ENCODE results near the gene IL23R.
"Not testable (repeated sequence)": the region's sequence is repeated elsewhere in the genome, so short reads cannot be mapped to it uniquely, and the experiment has no call there.

IL23R gene

GRCh38 chr1:67194209-67194863 lies 28.1 kb downstream of the IL23R start:
- DNase-seq: no peak

GRCh38 chr1:67200755-67201154 lies 34.5 kb downstream of the IL23R start:
- no peak for DNase-seq

DNA sequence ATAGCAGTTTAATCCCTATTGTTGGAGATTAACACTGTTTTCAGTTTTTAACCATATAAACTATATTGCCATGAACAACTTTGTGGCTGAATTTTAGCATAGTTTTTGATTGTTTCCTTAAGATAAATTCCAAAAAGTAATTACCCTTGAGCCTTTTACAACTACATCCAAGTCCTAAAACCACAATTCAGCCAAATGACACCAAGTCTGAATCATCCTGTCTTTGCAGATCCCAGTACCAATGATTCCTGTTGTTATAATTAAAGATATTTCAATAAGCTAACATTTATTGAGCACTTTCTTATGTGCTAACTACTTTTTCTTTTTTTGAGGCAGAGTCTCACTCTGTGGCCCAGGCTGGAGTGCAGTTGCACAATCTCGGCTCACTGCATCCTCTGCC lies 35.6 kb downstream of the IL23R start:
- DNase-seq: no peak

DNA sequence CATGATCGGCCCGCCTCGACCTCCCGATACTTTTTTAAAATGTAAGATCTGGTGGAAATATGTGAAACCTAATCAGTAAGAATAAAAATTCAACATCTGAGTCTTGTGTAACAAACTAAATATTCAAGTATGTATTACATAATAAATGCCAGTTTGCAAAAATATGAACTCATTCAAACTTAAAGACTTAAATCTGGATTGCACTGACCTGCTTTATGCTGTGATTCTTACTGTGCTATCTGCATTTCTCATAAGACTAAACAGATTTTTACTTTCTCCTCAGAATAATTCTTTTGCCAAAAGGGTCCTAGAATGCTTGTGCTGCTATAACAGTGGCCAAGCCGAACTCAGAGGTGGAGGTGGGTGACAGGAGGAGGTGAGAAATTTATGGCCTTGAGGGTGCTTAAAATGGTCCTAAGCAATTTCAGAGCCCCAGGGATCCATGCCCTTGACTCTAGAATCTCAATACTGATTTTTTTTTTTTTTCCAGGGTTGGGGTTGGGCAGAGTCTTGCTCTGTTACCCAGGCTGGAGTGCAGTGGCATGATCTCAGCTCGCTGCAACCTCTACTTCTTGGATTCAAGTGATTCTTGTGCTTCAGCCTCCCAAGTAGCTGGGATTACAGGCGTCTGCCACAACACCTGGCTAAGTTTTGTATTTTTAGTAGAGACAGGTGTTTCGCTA lies 38.2 kb downstream of the IL23R start:
- DNase-seq: no peak

GRCh38 chr1:67207398-67207797 lies 41.1 kb downstream of the IL23R start:
- DNase-seq: not testable (repeated sequence)

GRCh38 chr1:67208217-67208616 lies 42.0 kb downstream of the IL23R start:
- DNase-seq: no peak

- DNase-seq: no peak
Observed at GRCh38 chr1:67209521-67209920, 43.3 kb downstream of the IL23R start.

GRCh38 chr1:67211589-67212563 lies 45.6 kb downstream of the IL23R start:
- DNase-seq: no peak

DNA sequence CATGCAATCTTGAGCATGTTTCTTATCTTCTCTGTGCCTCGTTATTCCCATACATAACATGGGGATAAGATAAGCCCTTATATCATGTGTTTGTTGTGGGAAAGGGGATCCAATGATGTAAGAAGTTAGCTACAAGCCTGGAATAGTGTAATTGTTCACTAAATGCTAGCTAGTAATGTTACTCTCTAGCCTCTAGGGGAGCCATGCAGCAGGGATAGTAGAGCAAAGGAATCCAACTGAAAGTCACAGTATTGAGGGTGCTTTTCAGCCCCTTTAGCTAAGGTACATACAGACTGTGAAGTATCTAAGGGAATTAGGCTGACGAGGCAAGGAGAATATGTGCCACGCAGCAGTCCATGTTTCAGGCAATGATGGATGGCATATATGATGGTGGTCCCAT lies 46.9 kb downstream of the IL23R start:
- DNase-seq: no peak

DNA sequence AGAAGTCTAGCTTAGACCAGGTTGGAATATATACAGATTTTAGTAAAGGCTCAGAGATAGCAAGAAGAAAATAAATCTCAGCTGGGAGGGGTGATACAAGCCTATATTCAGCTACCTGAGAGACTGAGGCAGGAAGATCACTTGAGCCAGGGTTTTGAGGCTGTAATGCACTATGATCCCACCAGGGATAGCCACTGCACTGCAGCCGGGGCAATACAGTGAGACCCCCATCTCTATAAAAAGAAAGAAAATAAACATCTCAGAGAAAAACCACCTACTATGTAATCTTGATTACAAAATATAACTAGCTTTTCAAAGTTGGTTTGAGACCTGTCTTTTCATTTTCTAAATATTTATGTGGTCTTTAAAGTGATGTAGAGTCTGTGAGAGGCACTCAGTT lies 47.7 kb downstream of the IL23R start:
- DNase-seq: no peak

DNA sequence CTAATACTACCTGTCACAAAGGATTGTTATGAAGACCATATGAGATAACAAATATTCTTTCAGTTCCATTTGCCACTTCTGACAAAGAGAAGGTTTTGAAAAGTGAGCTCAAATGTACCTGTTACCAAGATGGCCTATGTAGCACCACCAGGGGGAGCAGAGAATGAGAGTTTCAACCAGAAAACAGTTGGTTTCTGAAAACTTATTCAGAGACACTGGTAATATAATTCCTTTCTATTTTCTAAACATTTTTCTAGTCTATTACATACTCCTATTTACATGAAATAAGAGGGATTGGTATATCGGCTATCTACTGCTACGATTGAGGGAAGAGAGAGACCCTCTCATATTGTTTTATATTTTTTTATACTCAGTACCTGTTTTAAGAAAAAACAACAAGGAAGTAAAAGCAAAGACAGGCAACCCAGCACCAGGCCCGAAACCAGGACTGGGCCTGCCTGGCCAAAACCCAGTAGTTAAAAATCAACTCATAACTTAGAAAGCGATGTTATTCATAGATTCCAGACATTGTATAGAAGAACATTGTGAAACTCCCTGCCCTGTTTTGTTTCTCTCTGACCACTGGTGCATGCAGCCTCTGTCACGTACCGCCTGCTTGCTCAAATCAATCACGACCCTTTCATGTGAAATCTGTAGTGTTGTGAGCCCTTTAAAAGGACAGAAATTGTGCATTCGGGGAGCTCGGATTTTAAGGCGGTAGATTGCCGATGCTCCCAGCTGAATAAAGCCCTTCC lies 48.3 kb downstream of the IL23R start:
- no peak for DNase-seq

DNA sequence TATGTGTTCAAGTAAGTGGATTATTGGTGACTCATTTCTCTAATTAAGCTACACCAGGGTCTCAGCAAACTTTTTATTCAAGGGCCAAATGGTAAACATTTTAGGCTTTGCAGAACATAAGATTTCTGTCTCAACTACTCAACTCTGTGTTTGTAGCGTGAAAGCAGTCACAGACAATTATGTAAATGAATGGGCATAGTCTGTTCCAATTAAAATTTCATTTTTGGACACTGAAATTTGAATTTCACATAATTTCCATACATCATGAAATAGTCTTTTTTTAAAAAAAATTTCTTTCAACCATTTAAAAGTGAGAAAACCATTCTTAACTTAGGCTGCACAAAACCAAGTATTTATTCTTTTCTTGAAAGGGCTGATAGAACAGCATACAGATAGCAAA lies 50.1 kb downstream of the IL23R start:
- no peak for DNase-seq

DNA sequence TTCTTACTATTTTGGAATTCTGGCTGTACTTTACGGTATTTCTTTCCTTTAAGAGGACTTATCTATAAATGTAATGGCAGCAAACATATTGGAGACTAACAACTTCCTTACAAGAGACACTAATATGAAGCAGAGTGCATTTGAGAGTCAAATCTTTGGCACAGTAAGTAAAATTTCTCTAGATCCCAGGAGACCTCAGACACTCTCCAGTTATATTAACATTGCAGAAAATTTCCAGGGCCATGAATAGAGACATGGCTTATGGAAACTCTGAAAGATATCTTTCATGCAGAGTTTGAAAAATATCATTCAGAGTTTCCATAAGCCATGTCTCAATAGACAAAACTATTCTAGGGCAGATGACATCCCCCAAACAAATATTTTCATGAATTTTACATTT lies 51.2 kb downstream of the IL23R start:
- no peak for DNase-seq

- no peak for DNase-seq
Observed at GRCh38 chr1:67217938-67218337, 51.7 kb downstream of the IL23R start.

GRCh38 chr1:67224856-67225255 lies 58.6 kb downstream of the IL23R start:
- no peak for DNase-seq

DNA sequence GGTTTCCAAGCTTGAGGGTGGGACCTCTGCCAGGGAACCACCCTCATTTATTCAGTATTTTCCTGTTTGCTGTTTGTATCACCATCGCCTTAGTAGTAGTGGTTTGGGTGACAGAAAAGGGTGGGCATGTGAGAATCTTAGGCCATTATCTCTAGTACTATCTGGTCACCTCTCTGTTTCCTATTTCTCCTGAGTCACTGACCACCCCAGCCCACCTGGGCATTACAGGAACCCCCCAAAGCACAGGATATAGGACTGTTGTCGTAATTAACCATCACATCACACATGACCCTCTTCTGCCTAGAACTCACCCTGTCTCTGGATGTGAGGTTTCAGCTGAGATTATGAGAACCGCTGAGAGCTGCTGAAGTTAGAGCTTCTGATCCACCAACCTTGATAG lies 60.4 kb downstream of the IL23R start:
- DNase-seq: no peak

GRCh38 chr1:67227196-67227595 lies 60.9 kb downstream of the IL23R start:
- DNase-seq: no peak

GRCh38 chr1:67228791-67229190 lies 62.5 kb downstream of the IL23R start:
- DNase-seq: no peak

GRCh38 chr1:67230539-67230938 lies 64.3 kb downstream of the IL23R start:
- DNase-seq: no peak

- no peak for DNase-seq
Observed at GRCh38 chr1:67236277-67236676, 70.0 kb downstream of the IL23R start.

- DNase-seq: no peak
Observed at GRCh38 chr1:67239738-67240137, 73.5 kb downstream of the IL23R start.

DNA sequence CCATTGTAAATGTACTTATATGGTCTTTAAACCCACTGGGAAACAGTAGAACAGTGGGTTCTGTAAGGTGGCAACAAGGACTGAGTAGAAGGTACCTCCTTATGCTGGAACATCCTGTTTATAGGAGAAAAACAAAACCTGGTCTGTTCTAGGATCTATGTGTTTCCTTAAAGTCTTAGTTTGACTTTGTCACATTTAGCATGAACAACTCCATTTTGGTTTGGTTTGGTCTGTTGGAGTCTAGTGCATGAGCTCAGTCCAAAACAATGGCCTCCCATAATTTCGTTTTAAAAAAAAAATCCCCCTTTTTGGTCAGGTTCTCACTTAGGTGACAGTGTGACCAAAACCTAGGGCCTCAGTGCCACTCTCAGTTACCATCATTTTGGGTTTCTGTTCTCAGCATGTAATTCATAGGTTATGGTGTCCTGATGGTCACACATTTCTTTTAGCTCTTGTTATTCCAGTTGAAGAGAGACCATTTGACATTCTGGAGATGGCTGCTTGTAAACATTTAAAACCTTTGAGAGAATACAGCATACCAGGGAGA lies 75.0 kb downstream of the IL23R start:
- no peak for DNase-seq

GRCh38 chr1:67242016-67242415 lies 75.8 kb downstream of the IL23R start:
- no peak for DNase-seq
